Stomach (tissue), 9 donors: Measurements from ENCODE around the gene TNRC6C. TPM values are rescaled to one million over a fixed set of nuclear protein-coding genes. Genes with fewer than 3 reads are reported as not detected.

Experiments used
- DNase-seq, 2 donors: peaks; one replicate each; pipeline versions ENCODE4 v3.0.0 to v3.0.0-alpha.2; 2013 to 2019
- H3K27ac ChIP-seq, 5 donors: fragments of 200-600 bp in 4 of 5; sonication (generic) in 4 of 5; one replicate each; pipeline ENCODE4 v1.5.1; 2013 to 2019; ENCODE audit warnings: mild to moderate bottlenecking in 1 of 5, moderate library complexity in 1 of 5
- H3K27me3 ChIP-seq, 3 donors: fragments of 200-600 bp; sonication (generic); one replicate each; pipeline ENCODE4 v1.5.1; 2017 to 2019; ENCODE audit warnings: mixed run types in 1 of 3
- H3K36me3 ChIP-seq, 4 donors: fragments of 200-600 bp; sonication (generic); 1 replicate in 3 of 4; 2 replicates in 1 of 4; pipeline ENCODE4 v1.5.1; 2016 to 2019
- H3K4me1 ChIP-seq, 4 donors: fragments of 200-600 bp; sonication (generic); one replicate each; pipeline ENCODE4 v1.5.1; 2016 to 2019
- H3K4me3 ChIP-seq, 4 donors: fragments of 200-600 bp; sonication (generic) in 3 of 4; one replicate each; pipeline ENCODE4 v1.5.1; 2016 to 2019; ENCODE audit warnings: mild to moderate bottlenecking in 1 of 4
- H3K9me3 ChIP-seq, 4 donors: fragments of 200-600 bp; sonication (generic); one replicate each; pipeline ENCODE4 v1.5.1; 2016 to 2019
- CTCF ChIP-seq, 7 experiments: fragments of 450-650 bp in 4 of 7; fragments of 200-600 bp in 3 of 7; sonication (generic) in 3 of 7; IDR thresholded peaks; one replicate each; pipeline ENCODE4 v1.5.1; 2016 to 2019; ENCODE audit warnings: antibody characterized with exemption in 7 of 7, control low read depth in 2 of 7, mild to moderate bottlenecking in 1 of 7
- EP300 ChIP-seq: sonication (generic); formaldehyde crosslinking; IDR thresholded peaks from one replicate; pipeline ENCODE4 v1.6.1; 2017; ENCODE audit warnings: antibody characterized with exemption
- POLR2A ChIP-seq, 4 donors: fragments of 450-650 bp; IDR thresholded peaks; one replicate each; pipeline ENCODE4 v1.6.1; 2016; ENCODE audit warnings: antibody characterized with exemption in 4 of 4, control low read depth in 2 of 4, mild to moderate bottlenecking in 1 of 4, moderate library complexity in 1 of 4
- POLR2AphosphoS5 ChIP-seq, 3 donors: sonication (generic); formaldehyde crosslinking; IDR thresholded peaks; one replicate each; pipeline ENCODE4 v1.6.1; 2016; ENCODE audit warnings: antibody characterized with exemption in 3 of 3
- whole genome bisulfite sequencing, 5 donors: extraction: QIAGEN DNeasy Blood & Tissue Kit in 3 of 5; methylation state at CpG; one replicate each; pipeline versions ENCODE4 v1.1.5 to v1.1.7; 2013 to 2018; 5-methylcytosine and 5-hydroxymethylcytosine counted together
- intact Hi-C: fragments of 100-400 bp; cut with DNase I; formaldehyde crosslinking; loops from one replicate; pipeline ENCODE4 v1.15.1; 2023; ENCODE audit warnings: low total_unique reads
- polyA plus RNA-seq, 3 donors: library from polyadenylated mRNA; stranded (reverse); fragments of 200-250 nt; gene quantifications; one replicate each; pipeline ENCODE4 v1.2.3, GENCODE V29; 2013
- total RNA-seq, 5 donors: library from RNA; depleted of rRNA; stranded (reverse); fragments of >200 nt; gene quantifications; one replicate each; pipeline versions ENCODE4 v1.1.0 to v1.2.3, GENCODE V29; 2014 to 2016
- donor health status: healthy with polysubstance abuse.
- donor health status: Bipolar disorder and iron deficiency.
- donor health status: healthy.

Gene TNRC6C
- total and polyA plus RNA-seq, 8 donors, result 0.92 to 64.8 (median 9.6) TPM

- Histone ChIP-seq H3K27me3 (no peaks in the 10 kb centered on the region), H3K27ac (peak overlapping the region; percentile 75 to 87 (median 81)), H3K4me3 (no peak overlapping the region), H3K9me3 (no peaks in the 10 kb centered on the region), H3K4me1 (peaks cover 45 to 94% (median 72%) of the 10 kb centered on the region in 4 donors), H3K36me3 (no peaks in the 10 kb centered on the region)
- DNase-seq, result peak; percentile 90 to 94
- WGBS, 5 donors, result 30 to 39% (median 34%) methylated on average over 10 to 11 of the region's 11 CpGs
- intact Hi-C loops, result no loop called here
- TF ChIP-seq EP300 (no peak), POLR2AphosphoS5 (IDR thresholded peaks at IDR 0.05) (peak in 2 of 3 donors; percentile 11 to 72), CTCF (IDR thresholded peaks at IDR 0.05) (no peak), POLR2A (IDR thresholded peaks at IDR 0.05) (no peak)
These were observed 185.7 kb downstream of the TNRC6C start for GRCh38 chr17:78144147-78144719.

GRCh38 chr17:78144736-78145641 is 186.5 kb downstream of the TNRC6C start:
- peaks cover 45 to 93% (median 71%) of the 10 kb centered on the region in 4 donors for H3K4me1 ChIP-seq
- peak; percentile 76 to 93 for DNase-seq
- no peak for TF ChIP-seq POLR2A (IDR thresholded peaks at IDR 0.05)
- peak in 1 of 3 donors; percentile 35 for TF ChIP-seq POLR2AphosphoS5 (IDR thresholded peaks at IDR 0.05)
- no peak overlapping the region for H3K4me3 ChIP-seq
- no peaks in the 10 kb centered on the region for H3K36me3 ChIP-seq
- H3K27ac ChIP-seq, result peak overlapping the region; percentile 75 to 87 (median 81)
- H3K9me3 ChIP-seq, result no peaks in the 10 kb centered on the region
- WGBS, 5 donors, result 28 to 51% (median 34%) methylated on average over 5 to 18 of the region's 18 CpGs
- intact Hi-C loops, result no loop called here
- no peaks in the 10 kb centered on the region for H3K27me3 ChIP-seq

- H3K9me3 ChIP-seq, result no peaks in the 10 kb centered on the region
- H3K36me3 ChIP-seq, result no peaks in the 10 kb centered on the region
- TF ChIP-seq POLR2A (IDR thresholded peaks at IDR 0.05), result no peak
- no peak for TF ChIP-seq EP300
- no peak for TF ChIP-seq CTCF (IDR thresholded peaks at IDR 0.05)
- no peak for TF ChIP-seq POLR2AphosphoS5 (IDR thresholded peaks at IDR 0.05)
- H3K27ac ChIP-seq, result peak overlapping the region in 3 of 5 donors; percentile 75 to 87 (median 81)
- peaks cover 34 to 93% (median 64%) of the 10 kb centered on the region in 4 donors for H3K4me1 ChIP-seq
- intact Hi-C loops, result no loop called here
- DNase-seq, result no peak
- WGBS, 5 donors, result 92 to 98% (median 95%) methylated on average over 7 of the region's 7 CpGs
- H3K4me3 ChIP-seq, result no peak overlapping the region
- no peaks in the 10 kb centered on the region for H3K27me3 ChIP-seq
These were observed 188.0 kb downstream of the TNRC6C start for GRCh38 chr17:78146471-78146869.

- Histone ChIP-seq H3K9me3 (no peaks in the 10 kb centered on the region), H3K27ac (peak overlapping the region in 4 of 5 donors; percentile 52 to 87 (median 78)), H3K27me3 (no peaks in the 10 kb centered on the region), H3K4me3 (no peak overlapping the region), H3K36me3 (no peaks in the 10 kb centered on the region), H3K4me1 (peaks cover 31 to 93% (median 64%) of the 10 kb centered on the region in 4 donors)
- intact Hi-C loops, result no loop called here
- TF ChIP-seq POLR2A (IDR thresholded peaks at IDR 0.05), result no peak
- no peak for TF ChIP-seq POLR2AphosphoS5 (IDR thresholded peaks at IDR 0.05)
- no peak for DNase-seq
- 81 to 88% (median 84%) methylated on average over 4 to 6 of the region's 6 CpGs for WGBS, 5 donors
These were observed 188.4 kb downstream of the TNRC6C start for GRCh38 chr17:78146881-78147280.

- DNase-seq, result peak; percentile 70 to 86
- Histone ChIP-seq H3K27ac (peak overlapping the region in 4 of 5 donors; percentile 1 to 87 (median 66)), H3K27me3 (no peaks in the 10 kb centered on the region), H3K4me3 (no peak overlapping the region), H3K4me1 (peaks cover 31 to 91% (median 61%) of the 10 kb centered on the region in 4 donors), H3K9me3 (no peaks in the 10 kb centered on the region), H3K36me3 (no peaks in the 10 kb centered on the region)
- TF ChIP-seq POLR2AphosphoS5 (IDR thresholded peaks at IDR 0.05), result no peak
- TF ChIP-seq POLR2A (IDR thresholded peaks at IDR 0.05), result no peak
- TF ChIP-seq CTCF (IDR thresholded peaks at IDR 0.05), result no peak
- no peak for TF ChIP-seq EP300
- 44 to 61% (median 48%) methylated on average over 6 to 8 of the region's 8 CpGs for WGBS, 5 donors
- intact Hi-C loops, result no loop called here
These were observed 189.0 kb downstream of the TNRC6C start for GRCh38 chr17:78147315-78147998.
